NCI-H1436 treated with DMSO at 0.1 percent for 48 hours (cell line): ENCODE results near the gene ZNF318.
"Not testable (repeated sequence)": the region's sequence is repeated elsewhere in the genome, so short reads cannot be mapped to it uniquely, and the experiment has no call there.

Source experiments
- DNase-seq: peaks from one replicate; lab custom pipeline; 2025; lab: John Stamatoyannopoulos, UW

The ZNF318 gene

GRCh38 chr6:43389730-43390295 is 20.4 kb upstream of the ZNF318 start:
- DNase-seq, result no peak

- no peak for DNase-seq
Measured at GRCh38 chr6:43386492-43386891, 17.0 kb upstream of the ZNF318 start.

- no peak for DNase-seq
Measured at GRCh38 chr6:43383021-43383667, 13.7 kb upstream of the ZNF318 start.

- DNase-seq, result not testable (repeated sequence)
Measured at GRCh38 chr6:43380858-43381257, 11.4 kb upstream of the ZNF318 start.

- no peak for DNase-seq
Measured at GRCh38 chr6:43378631-43379030, 9.2 kb upstream of the ZNF318 start.

- no peak for DNase-seq
Measured at GRCh38 chr6:43377710-43378229, 8.3 kb upstream of the ZNF318 start.

- no peak for DNase-seq
Measured at GRCh38 chr6:43376551-43376981, 7.1 kb upstream of the ZNF318 start.

- no peak for DNase-seq
Measured at GRCh38 chr6:43375693-43376092, 6.2 kb upstream of the ZNF318 start.

- DNase-seq, result no peak
Measured at GRCh38 chr6:43373252-43373875, 3.9 kb upstream of the ZNF318 start.

- not testable (repeated sequence) for DNase-seq
Measured at GRCh38 chr6:43370003-43370580, 645 bp upstream of the ZNF318 start.

- DNase-seq, result no peak
Measured at GRCh38 chr6:43368259-43369160, 937 bp downstream of the ZNF318 start.

- no peak for DNase-seq
Measured at GRCh38 chr6:43367245-43367984, 2.0 kb downstream of the ZNF318 start.

- DNase-seq, result no peak
Measured at GRCh38 chr6:43361269-43361668, 8.2 kb downstream of the ZNF318 start.

GRCh38 chr6:43359831-43360230 is 9.6 kb downstream of the ZNF318 start:
- no peak for DNase-seq

GRCh38 chr6:43359381-43359780 is 10.1 kb downstream of the ZNF318 start:
- no peak for DNase-seq

GRCh38 chr6:43355862-43356590 is 13.4 kb downstream of the ZNF318 start:
- no peak for DNase-seq

GRCh38 chr6:43351951-43352350 is 17.5 kb downstream of the ZNF318 start:
- DNase-seq, result not testable (repeated sequence)

- no peak for DNase-seq
Measured at GRCh38 chr6:43347444-43347843, 22.0 kb downstream of the ZNF318 start.

GRCh38 chr6:43347021-43347420 is 22.4 kb downstream of the ZNF318 start:
- no peak for DNase-seq

GRCh38 chr6:43346243-43346642 is 23.2 kb downstream of the ZNF318 start:
- not testable (repeated sequence) for DNase-seq
